ENCODE measurements around the gene NUP85.
"Not testable (repeated sequence)": the region's sequence is repeated elsewhere in the genome, so short reads cannot be mapped to it uniquely, and the experiment has no call there.

NUP85 gene, protein sequence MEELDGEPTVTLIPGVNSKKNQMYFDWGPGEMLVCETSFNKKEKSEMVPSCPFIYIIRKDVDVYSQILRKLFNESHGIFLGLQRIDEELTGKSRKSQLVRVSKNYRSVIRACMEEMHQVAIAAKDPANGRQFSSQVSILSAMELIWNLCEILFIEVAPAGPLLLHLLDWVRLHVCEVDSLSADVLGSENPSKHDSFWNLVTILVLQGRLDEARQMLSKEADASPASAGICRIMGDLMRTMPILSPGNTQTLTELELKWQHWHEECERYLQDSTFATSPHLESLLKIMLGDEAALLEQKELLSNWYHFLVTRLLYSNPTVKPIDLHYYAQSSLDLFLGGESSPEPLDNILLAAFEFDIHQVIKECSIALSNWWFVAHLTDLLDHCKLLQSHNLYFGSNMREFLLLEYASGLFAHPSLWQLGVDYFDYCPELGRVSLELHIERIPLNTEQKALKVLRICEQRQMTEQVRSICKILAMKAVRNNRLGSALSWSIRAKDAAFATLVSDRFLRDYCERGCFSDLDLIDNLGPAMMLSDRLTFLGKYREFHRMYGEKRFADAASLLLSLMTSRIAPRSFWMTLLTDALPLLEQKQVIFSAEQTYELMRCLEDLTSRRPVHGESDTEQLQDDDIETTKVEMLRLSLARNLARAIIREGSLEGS

DNA sequence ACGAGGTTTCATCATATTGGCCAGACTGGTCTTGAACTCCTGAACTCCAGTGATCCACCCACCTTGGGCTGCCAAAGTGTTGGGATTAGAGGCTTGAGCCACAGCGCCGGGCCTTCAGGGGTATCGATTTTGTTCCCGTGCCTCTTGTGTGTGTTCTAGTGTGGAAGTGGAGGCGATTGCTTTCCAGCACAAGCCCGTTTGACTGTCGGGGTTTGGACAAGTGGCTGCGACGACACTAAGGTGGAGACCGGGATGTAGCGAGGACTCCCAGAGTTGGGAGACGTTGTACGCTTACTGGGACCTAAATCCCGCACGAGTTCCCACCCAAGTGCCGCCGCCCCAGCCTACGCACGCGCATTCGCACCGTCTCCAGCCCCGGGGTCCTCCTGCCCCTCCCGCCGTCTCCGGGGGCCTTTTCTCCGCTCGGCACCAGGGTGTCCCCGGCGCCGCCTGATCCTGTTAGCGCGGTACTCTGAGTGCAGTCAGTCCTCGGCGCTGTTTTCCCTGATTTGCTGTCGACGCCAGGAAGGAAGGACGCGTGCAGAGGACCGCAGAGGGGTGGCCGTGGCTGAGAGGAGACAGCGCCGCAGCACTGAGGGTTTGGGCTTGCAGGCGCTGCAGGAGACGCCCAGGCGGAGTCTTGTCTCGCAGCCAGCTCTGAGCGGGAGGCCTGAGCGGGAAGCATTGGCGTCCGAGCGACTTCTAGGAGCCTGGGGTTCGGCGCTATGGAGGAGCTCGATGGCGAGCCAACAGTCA is at the start of gene NUP85:
NUP85 (plus strand) TSS at position 643 of the 756 bp plus-strand sequence; CDS start at position 726, 83 bp downstream.
- H3K36me3 Mint-ChIP-seq (ENCODE audit: low read depth) = peaks cover 24% of the 10 kb centered on the region
- H3K27me3 Mint-ChIP-seq = no peaks in the 10 kb centered on the region
- H3K4me3 Mint-ChIP-seq = peak within 1 kb of the TSS; percentile 98
- H3K4me1 Mint-ChIP-seq (ENCODE audit: low read depth) = peaks cover 33% of the 10 kb centered on the region
- H3K9me3 Mint-ChIP-seq = no peaks in the 10 kb centered on the region
- H3K27ac Mint-ChIP-seq = peak within 1 kb of the TSS; percentile 100

- not testable (repeated sequence) for H3K9me3 Mint-ChIP-seq; H3K27ac Mint-ChIP-seq; H3K36me3 Mint-ChIP-seq (ENCODE audit: low read depth); H3K27me3 Mint-ChIP-seq; H3K4me3 Mint-ChIP-seq
- peaks cover 16% of the 10 kb centered on the region for H3K4me1 Mint-ChIP-seq (ENCODE audit: low read depth)
Measured at GRCh38 chr17:75158480-75158879, 47.0 kb upstream of the NUP85 start.

DNA sequence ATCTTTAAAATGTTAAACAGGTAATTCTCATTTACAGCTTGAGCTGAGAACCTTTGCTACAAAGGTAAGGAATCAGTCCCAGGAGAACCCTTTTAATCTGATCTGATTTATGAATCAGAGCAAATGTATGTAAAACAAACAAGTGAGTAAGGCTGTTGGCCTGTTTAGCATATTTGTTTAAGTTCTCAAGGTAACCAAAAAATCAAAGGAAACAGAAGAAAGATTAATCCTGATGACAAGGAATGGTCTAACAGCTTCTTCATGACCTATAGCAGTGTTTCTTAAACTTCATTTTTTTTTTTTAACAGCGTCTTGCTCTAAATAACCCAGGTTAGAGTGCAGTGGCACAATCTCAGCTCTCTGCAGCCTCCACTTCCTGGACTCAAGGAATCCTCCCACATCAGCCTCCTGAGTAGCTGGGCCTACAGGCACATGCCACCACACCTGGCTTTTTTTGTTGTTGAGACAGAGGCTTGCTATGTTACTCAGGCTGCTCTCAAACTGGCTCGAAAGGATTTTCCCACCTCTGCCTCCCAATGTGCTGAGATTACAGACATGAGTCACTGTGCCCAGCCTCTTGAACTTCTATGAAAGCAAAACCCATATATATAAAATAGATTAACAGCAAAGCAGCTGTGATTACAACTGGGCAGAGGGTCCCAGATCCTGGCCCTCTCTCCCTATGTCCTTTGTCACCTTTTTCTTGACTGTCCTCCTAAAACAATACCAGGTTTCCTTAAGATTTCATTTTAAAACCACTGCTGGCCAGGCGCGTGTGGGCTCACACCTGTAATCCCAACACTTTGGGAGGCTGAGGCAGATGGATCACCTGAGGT is 46.1 kb upstream of the NUP85 start:
- H3K27ac Mint-ChIP-seq = no peak overlapping the region
- H3K9me3 Mint-ChIP-seq = no peaks in the 10 kb centered on the region
- no peak overlapping the region for H3K4me3 Mint-ChIP-seq
- no peaks in the 10 kb centered on the region for H3K27me3 Mint-ChIP-seq
- H3K4me1 Mint-ChIP-seq (ENCODE audit: low read depth) = peaks cover 15% of the 10 kb centered on the region
- peaks cover 14% of the 10 kb centered on the region for H3K36me3 Mint-ChIP-seq (ENCODE audit: low read depth)

GRCh38 chr17:75160211-75160610 is 45.3 kb upstream of the NUP85 start:
- peaks cover 7% of the 10 kb centered on the region for H3K4me1 Mint-ChIP-seq (ENCODE audit: low read depth)
- no peaks in the 10 kb centered on the region for H3K27me3 Mint-ChIP-seq
- no peak overlapping the region for H3K27ac Mint-ChIP-seq
- H3K36me3 Mint-ChIP-seq (ENCODE audit: low read depth) = peaks cover 14% of the 10 kb centered on the region
- no peak overlapping the region for H3K4me3 Mint-ChIP-seq
- no peaks in the 10 kb centered on the region for H3K9me3 Mint-ChIP-seq

DNA sequence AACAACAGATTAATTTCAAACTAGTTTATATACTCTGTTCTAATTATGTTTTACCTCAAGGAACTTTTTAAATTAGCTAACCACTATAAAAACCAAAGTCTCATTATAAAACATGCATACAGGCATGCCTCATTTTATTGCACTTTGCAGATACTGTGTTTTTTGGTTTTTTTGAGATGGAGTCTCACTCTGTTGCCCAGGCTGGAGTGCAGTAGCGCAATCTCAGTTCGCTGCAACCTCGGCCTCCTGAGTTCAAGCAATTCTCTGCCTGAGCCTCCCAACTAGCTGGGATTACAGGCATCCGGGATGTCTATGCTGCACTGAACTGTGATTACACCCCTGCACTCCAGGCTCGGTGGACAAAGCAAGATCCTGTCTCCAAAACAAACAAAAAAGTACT is 42.4 kb upstream of the NUP85 start:
- no peak overlapping the region for H3K4me3 Mint-ChIP-seq
- no peak overlapping the region for H3K27ac Mint-ChIP-seq
- H3K27me3 Mint-ChIP-seq = no peaks in the 10 kb centered on the region
- no peaks in the 10 kb centered on the region for H3K9me3 Mint-ChIP-seq
- H3K4me1 Mint-ChIP-seq (ENCODE audit: low read depth) = peaks cover 2% of the 10 kb centered on the region
- peaks cover 31% of the 10 kb centered on the region for H3K36me3 Mint-ChIP-seq (ENCODE audit: low read depth)

DNA sequence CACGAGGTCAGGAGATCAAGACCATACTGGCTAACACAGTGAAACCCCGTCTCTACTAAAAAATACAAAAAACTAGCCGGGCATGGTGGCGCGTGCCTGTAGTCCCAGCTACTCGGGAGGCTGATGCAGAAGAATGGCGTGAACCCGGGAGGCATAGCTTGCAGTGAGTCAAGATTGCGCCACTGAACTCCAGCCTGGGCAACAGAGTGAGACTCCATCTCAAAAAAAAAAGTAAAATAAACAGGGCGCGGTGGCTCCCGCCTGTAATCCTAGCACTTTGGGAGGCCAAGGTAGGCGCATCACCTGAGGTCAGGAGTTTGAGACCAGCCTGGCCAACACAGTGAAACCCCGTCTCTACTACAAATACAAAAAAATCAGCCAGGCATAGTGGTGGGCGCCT is 40.9 kb upstream of the NUP85 start:
- H3K36me3 Mint-ChIP-seq (ENCODE audit: low read depth) = peaks cover 38% of the 10 kb centered on the region
- not testable (repeated sequence) for H3K9me3 Mint-ChIP-seq; H3K27ac Mint-ChIP-seq; H3K4me3 Mint-ChIP-seq; H3K4me1 Mint-ChIP-seq (ENCODE audit: low read depth); H3K27me3 Mint-ChIP-seq

- peaks cover 19% of the 10 kb centered on the region for H3K4me1 Mint-ChIP-seq (ENCODE audit: low read depth)
- no peaks in the 10 kb centered on the region for H3K9me3 Mint-ChIP-seq
- no peak overlapping the region for H3K4me3 Mint-ChIP-seq
- no peak overlapping the region for H3K27ac Mint-ChIP-seq
- H3K36me3 Mint-ChIP-seq (ENCODE audit: low read depth) = peaks cover 60% of the 10 kb centered on the region
- no peaks in the 10 kb centered on the region for H3K27me3 Mint-ChIP-seq
Measured at GRCh38 chr17:75168998-75169397, 36.5 kb upstream of the NUP85 start.

DNA sequence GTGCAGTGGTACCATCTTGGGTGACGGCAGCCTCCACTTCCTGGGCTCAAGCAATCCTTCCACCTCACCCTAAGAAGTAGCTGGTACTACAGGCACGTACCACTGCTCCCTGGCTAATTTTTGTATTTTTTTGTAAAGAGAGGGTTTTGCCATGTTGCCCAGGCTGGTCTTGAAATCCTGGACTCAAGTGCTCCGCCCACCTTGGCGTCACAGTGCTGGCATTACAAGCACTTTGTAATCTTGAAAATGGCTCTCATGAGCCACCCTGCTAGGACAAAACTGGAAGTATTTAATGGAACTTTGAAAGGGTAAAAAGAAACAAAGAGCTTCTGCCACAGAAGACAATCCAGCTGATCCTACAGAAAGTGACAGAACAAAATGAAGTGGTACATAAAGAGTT is 32.0 kb upstream of the NUP85 start:
- Mint-ChIP-seq H3K9me3 (no peaks in the 10 kb centered on the region), H3K4me3 (no peak overlapping the region), H3K27me3 (no peaks in the 10 kb centered on the region), H3K36me3 (ENCODE audit: low read depth) (peaks cover 55% of the 10 kb centered on the region), H3K4me1 (ENCODE audit: low read depth) (peaks cover 29% of the 10 kb centered on the region), H3K27ac (no peak overlapping the region)

GRCh38 chr17:75174996-75175395 is 30.5 kb upstream of the NUP85 start:
- H3K4me3 Mint-ChIP-seq = no peak overlapping the region
- no peak overlapping the region for H3K27ac Mint-ChIP-seq
- no peaks in the 10 kb centered on the region for H3K9me3 Mint-ChIP-seq
- peaks cover 61% of the 10 kb centered on the region for H3K36me3 Mint-ChIP-seq (ENCODE audit: low read depth)
- H3K4me1 Mint-ChIP-seq (ENCODE audit: low read depth) = peaks cover 44% of the 10 kb centered on the region
- no peaks in the 10 kb centered on the region for H3K27me3 Mint-ChIP-seq

DNA sequence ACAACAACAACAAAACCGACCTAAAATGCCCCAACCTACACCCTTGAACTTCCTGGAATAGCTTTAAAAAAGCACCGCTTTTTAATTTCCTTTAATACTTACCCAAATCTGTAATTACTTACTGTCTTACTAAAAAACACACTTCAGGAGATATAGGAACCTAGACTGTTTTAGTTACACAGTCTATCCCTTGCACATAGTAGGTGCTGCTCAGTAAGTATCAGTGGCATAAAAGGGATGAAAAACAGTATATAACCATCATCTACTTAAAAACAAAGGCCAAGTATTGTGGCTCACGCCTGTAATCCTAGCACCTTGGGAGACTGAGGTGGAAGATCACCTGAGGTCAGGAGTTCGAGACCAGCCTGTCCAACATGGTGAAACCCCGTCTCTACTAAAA is 28.9 kb upstream of the NUP85 start:
- H3K9me3 Mint-ChIP-seq = no peaks in the 10 kb centered on the region
- peaks cover 55% of the 10 kb centered on the region for H3K4me1 Mint-ChIP-seq (ENCODE audit: low read depth)
- no peaks in the 10 kb centered on the region for H3K27me3 Mint-ChIP-seq
- H3K36me3 Mint-ChIP-seq (ENCODE audit: low read depth) = peaks cover 71% of the 10 kb centered on the region
- H3K27ac Mint-ChIP-seq = no peak overlapping the region
- no peak overlapping the region for H3K4me3 Mint-ChIP-seq

DNA sequence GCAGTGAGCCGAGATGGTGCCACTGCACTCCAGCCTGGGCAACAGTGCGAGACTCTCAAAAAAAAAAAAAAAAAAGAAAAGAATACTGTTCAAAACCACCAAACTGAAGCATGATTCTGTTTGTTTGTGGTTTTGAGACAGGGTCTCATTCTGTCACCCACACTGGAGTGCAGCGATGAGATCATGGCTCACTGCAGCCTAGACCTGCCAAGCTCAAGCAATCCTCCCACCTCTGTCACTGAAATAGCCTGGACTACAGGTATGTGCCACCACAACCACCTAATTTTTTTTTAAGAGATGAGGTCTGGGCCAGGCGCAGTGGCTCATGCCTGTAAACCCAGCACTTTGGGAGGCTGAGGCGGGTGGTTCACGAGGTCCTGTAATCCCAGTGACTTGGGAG is 27.0 kb upstream of the NUP85 start:
- Mint-ChIP-seq H3K4me3 (no peak overlapping the region), H3K36me3 (ENCODE audit: low read depth) (peaks cover 59% of the 10 kb centered on the region), H3K9me3 (no peaks in the 10 kb centered on the region), H3K27me3 (no peaks in the 10 kb centered on the region), H3K27ac (no peak overlapping the region), H3K4me1 (ENCODE audit: low read depth) (peaks cover 50% of the 10 kb centered on the region)

DNA sequence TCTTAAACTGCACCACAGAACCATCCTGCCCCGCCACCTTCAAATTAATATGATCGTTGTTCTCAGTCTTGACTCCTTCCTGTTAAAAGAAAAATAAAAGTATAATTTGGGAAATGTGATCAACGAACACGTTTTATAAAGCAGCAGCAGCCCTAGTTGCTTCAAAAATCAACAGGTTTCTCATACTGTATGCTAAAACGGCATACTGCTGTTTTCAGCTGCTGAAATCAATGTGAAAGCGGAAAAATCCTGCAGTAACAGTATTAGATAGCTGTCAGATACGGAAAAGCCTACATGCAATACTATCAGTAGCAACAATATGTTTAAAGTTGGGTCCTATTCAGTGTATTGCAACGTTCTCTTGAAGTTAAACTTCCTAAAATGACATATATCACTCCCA is 24.4 kb upstream of the NUP85 start:
- H3K4me3 Mint-ChIP-seq = peak overlapping the region; percentile 100
- no peaks in the 10 kb centered on the region for H3K27me3 Mint-ChIP-seq
- peaks cover 55% of the 10 kb centered on the region for H3K4me1 Mint-ChIP-seq (ENCODE audit: low read depth)
- H3K36me3 Mint-ChIP-seq (ENCODE audit: low read depth) = peaks cover 41% of the 10 kb centered on the region
- no peaks in the 10 kb centered on the region for H3K9me3 Mint-ChIP-seq
- peak overlapping the region; percentile 85 for H3K27ac Mint-ChIP-seq

- Mint-ChIP-seq H3K9me3 (no peaks in the 10 kb centered on the region), H3K27me3 (no peaks in the 10 kb centered on the region), H3K36me3 (ENCODE audit: low read depth) (peaks cover 36% of the 10 kb centered on the region), H3K27ac (peak overlapping the region; percentile 85), H3K4me1 (ENCODE audit: low read depth) (peaks cover 51% of the 10 kb centered on the region), H3K4me3 (peak overlapping the region; percentile 100)
Measured at GRCh38 chr17:75181608-75182318, 23.7 kb upstream of the NUP85 start.

GRCh38 chr17:75182319-75182568 is 23.2 kb upstream of the NUP85 start:
- Mint-ChIP-seq H3K36me3 (ENCODE audit: low read depth) (peaks cover 32% of the 10 kb centered on the region), H3K4me1 (ENCODE audit: low read depth) (peaks cover 50% of the 10 kb centered on the region), H3K27ac (peak overlapping the region; percentile 85), H3K9me3 (no peaks in the 10 kb centered on the region), H3K4me3 (peak overlapping the region; percentile 100), H3K27me3 (no peaks in the 10 kb centered on the region)

Data from stimulated activated naive CD8-positive, alpha-beta T cell treated with anti-CD3 and anti-CD28 coated beads, Interleukin-15, Interleukin-2, amounts not matched to agents 100 ng/mL and 50 ng/mL, for 24 hours (primary cell).